Endothelial cell of umbilical vein (primary cell): ENCODE data around the gene CYTH1.

Experiments
- CTCF ChIP-seq, 2 donors: IDR thresholded peaks; 1 replicate in 1 of 2; 2 replicates in 1 of 2; pipeline ENCODE4 v1.5.1; 2011; ENCODE audit warnings: low read length in 2 of 2, mild to moderate bottlenecking in 2 of 2, moderate library complexity in 2 of 2, control low read depth in 1 of 2, inconsistent platforms in 1 of 2, low read depth in 1 of 2; ENCODE audit not compliant: insufficient read depth in 1 of 2; ENCODE audit errors: extremely low read depth in 1 of 2
- EZH2 ChIP-seq: IDR thresholded peaks from 2 replicates; pipeline ENCODE4 v1.6.1; 2012; ENCODE audit warnings: borderline replicate concordance, low read depth, mild to moderate bottlenecking, moderate library complexity, low read length, inconsistent platforms; ENCODE audit not compliant: severe bottlenecking
- JUN ChIP-seq: IDR thresholded peaks from 2 replicates; pipeline ENCODE4 v1.6.1; 2011; ENCODE audit warnings: borderline replicate concordance, low read depth; ENCODE audit not compliant: insufficient read length, insufficient read depth
- MAX ChIP-seq: IDR thresholded peaks from 2 replicates; pipeline ENCODE4 v1.6.1; 2011; ENCODE audit not compliant: insufficient read depth, insufficient read length
- POLR2A ChIP-seq: IDR thresholded peaks from 2 replicates; pipeline ENCODE4 v1.6.1; 2012; ENCODE audit warnings: low read depth, mild to moderate bottlenecking, control low read depth, low read length
- POLR2AphosphoS5 ChIP-seq: IDR thresholded peaks from 2 replicates; pipeline ENCODE4 v1.6.1; 2012; ENCODE audit warnings: low read depth, mild to moderate bottlenecking, control low read depth, low read length, moderate library complexity; ENCODE audit not compliant: insufficient read depth

- TF ChIP-seq MAX, result no peak
- no peak for TF ChIP-seq JUN
- no peak for TF ChIP-seq EZH2
- TF ChIP-seq CTCF (IDR thresholded peaks at IDR 0.05; ENCODE audit: extremely low read depth in 1 of 2, insufficient read depth in 1 of 2, low read depth in 1 of 2, low read length in 2 of 2), result no peak
- TF ChIP-seq POLR2AphosphoS5, result no peak
- TF ChIP-seq POLR2A, result no peak
These were observed 22.7 kb upstream of the CYTH1 start for GRCh38 chr17:78804777-78805176.
